ENCODE results near the gene PLEKHA3. TPM values are rescaled to one million over a fixed set of nuclear protein-coding genes. Genes with fewer than 3 reads are reported as not detected.

PLEKHA3 gene
- total and polyA plus RNA-seq, 2 donors = 15.0 to 20.2 TPM

GRCh38 chr2:178542569-178542968 lies 62.3 kb downstream of the PLEKHA3 start:
- Histone ChIP-seq H3K27ac (ENCODE audit: low read depth) (no peak overlapping the region), H3K4me1 (ENCODE audit: insufficient read depth) (no peaks in the 10 kb centered on the region), H3K36me3 (ENCODE audit: insufficient read depth) (no peaks in the 10 kb centered on the region), H3K4me3 (ENCODE audit: low read depth, low read length) (no peak overlapping the region)
- no peak for DNase-seq (ENCODE audit: extremely low spot score)
- 96% methylated on average over 5 of the region's 5 CpGs for WGBS

- WGBS = 92% methylated on average over 2 of the region's 2 CpGs
- Histone ChIP-seq H3K4me1 (ENCODE audit: insufficient read depth) (no peaks in the 10 kb centered on the region), H3K27ac (ENCODE audit: low read depth) (no peak overlapping the region), H3K36me3 (ENCODE audit: insufficient read depth) (no peaks in the 10 kb centered on the region), H3K4me3 (ENCODE audit: low read depth, low read length) (no peak overlapping the region)
- no peak for DNase-seq (ENCODE audit: extremely low spot score)
These were observed 70.1 kb downstream of the PLEKHA3 start for GRCh38 chr2:178550352-178550751.

- no peaks in the 10 kb centered on the region for H3K4me1 ChIP-seq (ENCODE audit: insufficient read depth)
- 88% methylated on average over 2 of the region's 2 CpGs for WGBS
- DNase-seq (ENCODE audit: extremely low spot score) = no peak
- H3K36me3 ChIP-seq (ENCODE audit: insufficient read depth) = no peaks in the 10 kb centered on the region
- no peak overlapping the region for H3K27ac ChIP-seq (ENCODE audit: low read depth)
- no peak overlapping the region for H3K4me3 ChIP-seq (ENCODE audit: low read depth, low read length)
These were observed 72.8 kb downstream of the PLEKHA3 start for GRCh38 chr2:178553047-178553446.

Other genes starting within 250 kb of the PLEKHA3 start
- gene PRKRA, start 29.3 kb upstream of the PLEKHA3 start, total RNA-seq = 63.9 TPM
- 57.8 TPM for gene PRKRA, start 29.3 kb upstream of the PLEKHA3 start, polyA plus RNA-seq
- 10.9 TPM for gene PJVK, start 29.1 kb upstream of the PLEKHA3 start, total RNA-seq
- 2.8 TPM for gene PJVK, start 29.1 kb upstream of the PLEKHA3 start, polyA plus RNA-seq
- 124 TPM for gene FKBP7, start 1.9 kb upstream of the PLEKHA3 start, total RNA-seq
- gene FKBP7, start 1.9 kb upstream of the PLEKHA3 start, polyA plus RNA-seq = 28.1 TPM